Panc1 (cell line): ENCODE measurements around the gene SLC41A3. TPM values are rescaled to one million over a fixed set of nuclear protein-coding genes. Genes with fewer than 3 reads are reported as not detected.

Experiments used
- ATAC-seq: fragments of 200-7000 bp; cut with Tn5 transposase; 2 replicates; pipeline ENCODE4 v1.9.1; 2020; ENCODE audit warnings: mild to moderate bottlenecking, moderate library complexity
- BruUV-seq: library from RNA; stranded (reverse); fragments of 400-500 nt; replicated peaks from 2 replicates; lab custom pipeline; 2021; lab: Mats Ljungman, UMichigan
- CTCF ChIA-PET: fragments of 300-600 bp; sonication (Branson Sonifier 250); formaldehyde crosslinking; loops from one replicate; lab custom pipeline; 2022; ENCODE audit warnings: antibody characterized with exemption; lab: Charles Lee
- POLR2A ChIA-PET: fragments of 300-600 bp; sonication (Branson Sonifier 250); formaldehyde crosslinking; loops from one replicate; lab custom pipeline; 2022; ENCODE audit warnings: antibody characterized with exemption; lab: Charles Lee
- DNase-seq: peaks from one replicate; pipeline ENCODE4 v3.0.0-alpha.2; 2010; ENCODE audit warnings: low read depth, low spot score
- H3K27ac ChIP-seq: 2 replicates; pipeline ENCODE4 v1.5.1; 2011; ENCODE audit warnings: mild to moderate bottlenecking, low read length, inconsistent platforms
- H3K27me3 ChIP-seq: fragments of 200-500 bp; sonication (Bioruptor generic); 2 replicates; pipeline ENCODE4 v1.6.0; 2014; ENCODE audit warnings: low read length, inconsistent platforms; ENCODE audit not compliant: control insufficient read depth, insufficient read depth
- H3K36me3 ChIP-seq: fragments of 200-500 bp; sonication (Bioruptor generic); 2 replicates; pipeline ENCODE4 v1.5.1; 2014; ENCODE audit warnings: inconsistent platforms, mild to moderate bottlenecking, low read length, moderate library complexity; ENCODE audit not compliant: control insufficient read depth, insufficient read depth
- H3K4me1 ChIP-seq: 2 replicates; pipeline ENCODE4 v1.5.1; 2011; ENCODE audit warnings: inconsistent platforms, mild to moderate bottlenecking, low read length, moderate library complexity; ENCODE audit not compliant: control insufficient read depth, insufficient read depth
- H3K4me3 ChIP-seq, 2 experiments: 2 replicates each; pipeline ENCODE4 v1.5.1; 2011 to 2012; ENCODE audit warnings: low read depth in 2 of 2, low read length in 2 of 2, mild to moderate bottlenecking in 2 of 2, inconsistent platforms in 1 of 2, moderate library complexity in 1 of 2
- H3K9me3 ChIP-seq: fragments of 200-500 bp; sonication (Bioruptor generic); 2 replicates; pipeline ENCODE4 v1.5.1; 2014; ENCODE audit warnings: low read depth, mild to moderate bottlenecking, inconsistent platforms, low read length, moderate library complexity; ENCODE audit not compliant: control insufficient read depth, insufficient read depth
- CTCF ChIP-seq: fragments of 450-650 bp; IDR thresholded peaks from 2 replicates; pipeline ENCODE4 v1.5.1; 2017; ENCODE audit warnings: mild to moderate bottlenecking
- POLR2AphosphoS5 ChIP-seq: IDR thresholded peaks from 2 replicates; pipeline ENCODE4 v1.6.1; 2012; ENCODE audit warnings: mild to moderate bottlenecking, low read depth, low read length, moderate library complexity
- REST ChIP-seq, 2 experiments: IDR thresholded peaks; 2 replicates each; pipeline ENCODE4 v1.6.1; 2011 to 2012; ENCODE audit warnings: low read depth in 2 of 2, control low read depth in 1 of 2, low read length in 1 of 2, mild to moderate bottlenecking in 1 of 2, moderate library complexity in 1 of 2; ENCODE audit not compliant: insufficient read depth in 1 of 2
- SIN3A ChIP-seq: IDR thresholded peaks from 2 replicates; pipeline ENCODE4 v1.6.1; 2012; ENCODE audit warnings: low read depth, mild to moderate bottlenecking, low read length, moderate library complexity, borderline replicate concordance; ENCODE audit not compliant: insufficient read depth
- TCF7L2 ChIP-seq: IDR thresholded peaks from 2 replicates; pipeline ENCODE4 v1.6.1; 2011; ENCODE audit warnings: mild to moderate bottlenecking, low read depth, low read length, inconsistent platforms
- in situ Hi-C: cut with HindIII; loops from 2 replicates; pipeline ENCODE4 v1.10.0; 2016; ENCODE audit warnings: low sequenced_read_pairs, low pct_unique_long_range_greater_than_20kb
- intact Hi-C: fragments of 100-400 bp; cut with micrococcal nuclease; formaldehyde crosslinking; loops from one replicate; pipeline ENCODE4 v1.10.0; 2022; ENCODE audit not compliant: unreplicated experiment
- total RNA-seq: library from RNA; stranded (reverse); gene quantifications from one replicate; pipeline ENCODE4 v1.2.1, GENCODE V29; 2021; ENCODE audit not compliant: unreplicated experiment

Gene SLC41A3
- total RNA-seq, 1 experiment from 2014 or later = 39.0 TPM

GRCh38 chr3:126036056-126036549, 47.8 kb downstream of the SLC41A3 start:
- ChIA-PET CTCF (no interaction called here), POLR2A (no interaction called here)
- BruUV-seq = no TSS peak
- DNase-seq = no peak
- no peak overlapping the region for H3K4me3 ChIP-seq
- H3K4me1 ChIP-seq = no peaks in the 10 kb centered on the region
- intact Hi-C loops = no loop called here
- no peak for ATAC-seq
- H3K27ac ChIP-seq = no peak overlapping the region
- TF ChIP-seq SIN3A = no peak
- TF ChIP-seq POLR2AphosphoS5 = no peak
- TF ChIP-seq REST (IDR thresholded peaks at IDR 0.05; ENCODE audit: insufficient read depth in 1 of 2, low read depth in 2 of 2, low read length in 1 of 2) = no peak
- no peaks in the 10 kb centered on the region for H3K27me3 ChIP-seq
- in situ Hi-C loops = no loop called here
- H3K9me3 ChIP-seq = no peaks in the 10 kb centered on the region
- no peaks in the 10 kb centered on the region for H3K36me3 ChIP-seq

GRCh38 chr3:126035362-126036050, 48.4 kb downstream of the SLC41A3 start:
- H3K27me3 ChIP-seq = no peaks in the 10 kb centered on the region
- no peaks in the 10 kb centered on the region for H3K4me1 ChIP-seq
- intact Hi-C loops = no loop called here
- no peaks in the 10 kb centered on the region for H3K36me3 ChIP-seq
- in situ Hi-C loops = no loop called here
- H3K4me3 ChIP-seq = no peak overlapping the region
- no peaks in the 10 kb centered on the region for H3K9me3 ChIP-seq
- H3K27ac ChIP-seq = no peak overlapping the region
- CTCF ChIA-PET = interaction anchor here (0.6 kb wide), 1 partner anchor 29 kb away, joined by 3 read pairs; no protein-coding TSS in a partner anchor
- no peak for DNase-seq
- no TSS peak for BruUV-seq
- POLR2A ChIA-PET = no interaction called here
- ATAC-seq = no peak
- no peak for TF ChIP-seq POLR2AphosphoS5
- no peak for TF ChIP-seq TCF7L2
- TF ChIP-seq CTCF = no peak
- TF ChIP-seq REST (IDR thresholded peaks at IDR 0.05; ENCODE audit: insufficient read depth in 1 of 2, low read depth in 2 of 2, low read length in 1 of 2) = no peak
- TF ChIP-seq SIN3A = no peak
